Upper lobe of right lung (tissue), 1 donor: Measurements from ENCODE around the gene EIF1AD. TPM values are rescaled to one million over a fixed set of nuclear protein-coding genes. Genes with fewer than 3 reads are reported as not detected.

Source experiments
- ATAC-seq: fragments of 200-7000 bp; cut with Tn5 transposase; one replicate; pipeline ENCODE4 v1.9.1; 2020; ENCODE audit warnings: mild to moderate bottlenecking, moderate library complexity
- DNase-seq: peaks from one replicate; pipeline ENCODE4 v3.0.0-alpha.2; 2020
- H3K27ac ChIP-seq: fragments of 200-600 bp; one replicate; pipeline ENCODE4 v1.8.0; 2022
- H3K27me3 ChIP-seq: fragments of 200-600 bp; one replicate; pipeline ENCODE4 v1.8.0; 2022; ENCODE audit warnings: mild to moderate bottlenecking
- H3K36me3 ChIP-seq: fragments of 200-600 bp; one replicate; pipeline ENCODE4 v1.8.0; 2022
- H3K4me1 ChIP-seq: fragments of 200-600 bp; one replicate; pipeline ENCODE4 v1.8.0; 2022
- H3K4me3 ChIP-seq: fragments of 200-600 bp; one replicate; pipeline ENCODE4 v1.8.0; 2022; ENCODE audit warnings: mild to moderate bottlenecking
- H3K9me3 ChIP-seq: fragments of 200-600 bp; one replicate; pipeline ENCODE4 v1.8.0; 2022
- intact Hi-C: fragments of 100-400 bp; cut with DNase I; formaldehyde crosslinking; loops from one replicate; pipeline ENCODE4 v1.11.0; 2022
- total RNA-seq: library from RNA; stranded (reverse); fragmentation: NEBNext Ultra II Directional; extraction: Animal tissue kit (Norgen Biotek cat#: 25700); gene quantifications from one replicate; pipeline ENCODE4 v1.2.1, GENCODE V29; 2021
- TF ChIP-seq, protein P1 (sequence below): fragments of 200-600 bp; IDR thresholded peaks from one replicate; pipeline ENCODE4 v1.8.0; 2022; ENCODE audit warnings: antibody characterized with exemption
- donor health status: DM: no; HTN: yes; CAD: no; lungs with severe emphysema.

Gene EIF1AD
- total RNA-seq, 1 donor from 2014 or later: 32.6 TPM

DNA sequence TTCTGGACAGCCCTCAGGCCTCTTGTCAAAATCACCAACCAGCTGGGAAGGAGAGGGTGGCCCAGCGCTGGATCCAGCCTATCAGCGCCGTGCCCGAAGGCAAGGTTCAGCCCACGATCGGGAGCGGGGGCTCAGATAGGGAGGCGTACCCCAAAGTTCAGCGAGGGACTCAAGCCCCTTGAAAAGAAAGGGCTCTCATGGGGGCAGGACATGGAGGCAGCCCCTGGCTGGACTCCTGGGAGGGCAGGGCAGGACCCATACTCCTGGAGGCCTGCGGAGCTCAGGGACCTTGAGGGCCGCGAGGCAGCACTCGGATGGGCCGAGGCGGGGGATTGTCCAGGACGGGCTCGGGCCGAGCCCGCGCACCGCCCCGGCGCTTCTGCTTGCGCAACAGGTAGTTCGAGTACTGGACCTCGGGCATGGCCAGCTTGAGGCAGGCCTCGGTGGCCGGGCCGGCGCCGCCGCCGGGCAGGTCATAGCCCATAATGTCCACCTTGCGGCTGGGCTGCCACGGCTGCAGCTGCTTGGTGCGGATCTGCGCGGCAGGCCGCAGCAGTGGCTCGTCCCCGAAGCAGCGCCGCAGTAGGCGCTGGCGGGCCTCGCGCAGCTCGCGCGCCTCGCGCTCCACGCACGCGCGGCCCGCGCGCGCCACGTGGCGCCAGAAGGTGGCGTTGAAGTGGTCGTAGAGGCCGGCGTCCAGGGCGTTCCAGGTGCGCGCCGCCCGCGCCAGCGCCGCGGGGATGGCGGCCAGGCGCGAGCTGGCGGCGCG lies 40.5 kb upstream of the EIF1AD start:
- intact Hi-C loops: no loop called here
- Histone ChIP-seq H3K27me3 (no peaks in the 10 kb centered on the region), H3K9me3 (no peaks in the 10 kb centered on the region), H3K36me3 (no peaks in the 10 kb centered on the region), H3K4me1 (no peaks in the 10 kb centered on the region), H3K27ac (no peak overlapping the region), H3K4me3 (no peak overlapping the region)
- ATAC-seq (no peak), DNase-seq (no peak)
- TF ChIP-seq, protein P1, sequence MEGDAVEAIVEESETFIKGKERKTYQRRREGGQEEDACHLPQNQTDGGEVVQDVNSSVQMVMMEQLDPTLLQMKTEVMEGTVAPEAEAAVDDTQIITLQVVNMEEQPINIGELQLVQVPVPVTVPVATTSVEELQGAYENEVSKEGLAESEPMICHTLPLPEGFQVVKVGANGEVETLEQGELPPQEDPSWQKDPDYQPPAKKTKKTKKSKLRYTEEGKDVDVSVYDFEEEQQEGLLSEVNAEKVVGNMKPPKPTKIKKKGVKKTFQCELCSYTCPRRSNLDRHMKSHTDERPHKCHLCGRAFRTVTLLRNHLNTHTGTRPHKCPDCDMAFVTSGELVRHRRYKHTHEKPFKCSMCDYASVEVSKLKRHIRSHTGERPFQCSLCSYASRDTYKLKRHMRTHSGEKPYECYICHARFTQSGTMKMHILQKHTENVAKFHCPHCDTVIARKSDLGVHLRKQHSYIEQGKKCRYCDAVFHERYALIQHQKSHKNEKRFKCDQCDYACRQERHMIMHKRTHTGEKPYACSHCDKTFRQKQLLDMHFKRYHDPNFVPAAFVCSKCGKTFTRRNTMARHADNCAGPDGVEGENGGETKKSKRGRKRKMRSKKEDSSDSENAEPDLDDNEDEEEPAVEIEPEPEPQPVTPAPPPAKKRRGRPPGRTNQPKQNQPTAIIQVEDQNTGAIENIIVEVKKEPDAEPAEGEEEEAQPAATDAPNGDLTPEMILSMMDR: no peak

DNA sequence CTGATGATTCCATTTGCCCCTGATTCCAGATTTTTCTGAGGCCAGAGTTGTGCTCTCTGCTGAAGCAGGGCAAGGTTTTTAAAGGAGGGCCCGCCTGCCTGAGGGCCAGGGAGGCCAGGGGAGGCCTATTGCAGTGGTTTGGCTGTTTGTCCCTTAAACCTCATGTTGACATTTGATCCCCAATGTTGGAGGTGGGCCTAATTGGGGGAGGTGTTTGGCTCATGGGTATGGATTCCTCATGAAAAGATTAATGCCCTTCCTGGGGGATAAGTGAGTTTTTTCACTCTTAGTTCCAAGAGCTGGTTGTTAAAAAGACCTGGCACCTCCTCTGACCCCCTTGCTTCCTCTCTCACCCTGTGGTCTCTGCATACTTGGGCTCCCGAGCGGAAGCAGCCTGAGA lies 37.8 kb upstream of the EIF1AD start:
- Histone ChIP-seq H3K27me3 (no peaks in the 10 kb centered on the region), H3K9me3 (no peaks in the 10 kb centered on the region), H3K27ac (no peak overlapping the region), H3K4me1 (no peaks in the 10 kb centered on the region), H3K4me3 (no peak overlapping the region), H3K36me3 (no peaks in the 10 kb centered on the region)
- intact Hi-C loops: no loop called here
- DNase-seq: no peak
- TF ChIP-seq, protein P1: no peak
- ATAC-seq: no peak

DNA sequence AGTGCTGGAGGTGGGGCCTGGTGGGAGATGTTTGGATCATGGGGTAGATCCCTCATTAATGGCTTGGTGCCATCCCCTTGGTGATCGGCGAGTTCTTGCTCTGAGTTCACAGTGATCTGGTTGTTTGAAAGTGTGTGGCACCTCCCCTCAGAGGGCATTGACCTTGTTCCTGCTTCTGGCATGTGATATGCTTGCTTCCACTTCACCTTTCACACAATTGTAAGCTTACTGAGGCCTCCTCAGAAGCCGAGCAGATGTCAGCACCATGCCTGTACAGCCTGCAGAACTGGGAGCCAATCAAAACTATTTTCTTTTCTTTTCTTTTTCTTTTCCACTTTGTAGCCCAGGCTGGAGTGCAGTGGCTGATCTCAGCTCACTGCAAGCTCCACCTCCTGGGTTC lies 35.4 kb upstream of the EIF1AD start:
- ATAC-seq (no peak), DNase-seq (no peak)
- Histone ChIP-seq H3K27me3 (no peaks in the 10 kb centered on the region), H3K36me3 (no peaks in the 10 kb centered on the region), H3K4me3 (no peak overlapping the region), H3K27ac (no peak overlapping the region), H3K4me1 (no peaks in the 10 kb centered on the region), H3K9me3 (no peaks in the 10 kb centered on the region)
- TF ChIP-seq, protein P1: no peak
- intact Hi-C loops: no loop called here

DNA sequence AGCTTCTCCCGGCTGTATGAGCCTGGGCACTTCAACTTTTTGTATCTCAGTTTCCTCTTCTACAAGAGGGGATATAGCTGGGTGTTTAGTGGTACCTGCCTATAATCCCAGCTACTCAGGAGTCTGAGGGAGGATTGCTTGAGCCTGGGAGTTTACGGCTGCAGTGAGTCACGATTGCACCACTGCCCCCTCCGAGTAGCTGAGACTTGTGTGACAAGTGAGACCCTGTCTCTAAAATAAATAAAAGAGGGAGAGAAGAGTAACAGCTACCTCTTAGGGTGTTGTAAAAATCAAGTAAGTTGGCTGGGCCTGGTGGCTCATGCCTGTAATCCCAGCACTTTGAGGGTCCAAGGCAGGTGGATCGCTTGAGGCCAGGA lies 34.4 kb upstream of the EIF1AD start:
- Histone ChIP-seq H3K27ac (no peak overlapping the region), H3K27me3 (no peaks in the 10 kb centered on the region), H3K4me1 (no peaks in the 10 kb centered on the region), H3K4me3 (no peak overlapping the region), H3K36me3 (no peaks in the 10 kb centered on the region), H3K9me3 (no peaks in the 10 kb centered on the region)
- intact Hi-C loops: no loop called here
- ATAC-seq (no peak), DNase-seq (no peak)
- TF ChIP-seq, protein P1: no peak

DNA sequence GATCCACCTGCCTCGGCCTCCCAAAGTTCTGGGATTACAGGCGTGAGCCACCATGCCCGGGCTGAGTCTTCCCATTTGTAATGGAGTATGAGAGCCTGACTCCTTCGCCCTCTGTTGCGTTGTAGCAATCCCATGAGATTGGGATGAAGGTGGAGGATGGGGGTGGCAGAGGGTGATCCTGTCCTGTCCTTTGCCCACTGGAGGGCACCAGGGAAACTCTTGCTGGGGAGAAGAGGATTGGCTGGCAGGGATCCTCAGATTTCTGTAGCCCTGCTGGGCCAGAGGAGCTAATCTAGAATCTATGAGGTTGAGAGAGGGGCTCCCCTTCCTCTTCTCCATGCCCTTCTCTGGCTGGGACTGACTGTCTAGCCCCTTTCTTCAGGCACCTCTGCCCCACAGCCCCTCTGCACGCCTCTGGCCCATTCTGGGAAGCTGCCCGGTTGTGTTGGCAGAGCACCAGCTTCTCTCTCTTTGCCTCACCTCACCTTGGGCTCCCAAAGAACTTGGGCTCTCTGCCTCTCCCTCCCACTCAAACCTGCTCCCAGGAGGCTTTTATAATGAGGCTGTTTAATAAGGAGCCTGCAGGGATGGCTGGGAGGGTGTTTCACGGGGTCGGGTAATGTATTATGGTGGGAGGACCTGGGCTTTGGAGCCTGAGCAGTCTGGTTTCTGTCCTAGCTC lies 33.8 kb upstream of the EIF1AD start:
- intact Hi-C loops: no loop called here
- ATAC-seq (no peak), DNase-seq (no peak)
- TF ChIP-seq, protein P1: no peak
- Histone ChIP-seq H3K27ac (no peak overlapping the region), H3K4me1 (no peaks in the 10 kb centered on the region), H3K9me3 (no peaks in the 10 kb centered on the region), H3K4me3 (no peak overlapping the region), H3K36me3 (no peaks in the 10 kb centered on the region), H3K27me3 (no peaks in the 10 kb centered on the region)
